Measurements from ENCODE around the gene CACUL1.
"Not testable (repeated sequence)": the region's sequence is repeated elsewhere in the genome, so short reads cannot be mapped to it uniquely, and the experiment has no call there.

Gene CACUL1

DNA sequence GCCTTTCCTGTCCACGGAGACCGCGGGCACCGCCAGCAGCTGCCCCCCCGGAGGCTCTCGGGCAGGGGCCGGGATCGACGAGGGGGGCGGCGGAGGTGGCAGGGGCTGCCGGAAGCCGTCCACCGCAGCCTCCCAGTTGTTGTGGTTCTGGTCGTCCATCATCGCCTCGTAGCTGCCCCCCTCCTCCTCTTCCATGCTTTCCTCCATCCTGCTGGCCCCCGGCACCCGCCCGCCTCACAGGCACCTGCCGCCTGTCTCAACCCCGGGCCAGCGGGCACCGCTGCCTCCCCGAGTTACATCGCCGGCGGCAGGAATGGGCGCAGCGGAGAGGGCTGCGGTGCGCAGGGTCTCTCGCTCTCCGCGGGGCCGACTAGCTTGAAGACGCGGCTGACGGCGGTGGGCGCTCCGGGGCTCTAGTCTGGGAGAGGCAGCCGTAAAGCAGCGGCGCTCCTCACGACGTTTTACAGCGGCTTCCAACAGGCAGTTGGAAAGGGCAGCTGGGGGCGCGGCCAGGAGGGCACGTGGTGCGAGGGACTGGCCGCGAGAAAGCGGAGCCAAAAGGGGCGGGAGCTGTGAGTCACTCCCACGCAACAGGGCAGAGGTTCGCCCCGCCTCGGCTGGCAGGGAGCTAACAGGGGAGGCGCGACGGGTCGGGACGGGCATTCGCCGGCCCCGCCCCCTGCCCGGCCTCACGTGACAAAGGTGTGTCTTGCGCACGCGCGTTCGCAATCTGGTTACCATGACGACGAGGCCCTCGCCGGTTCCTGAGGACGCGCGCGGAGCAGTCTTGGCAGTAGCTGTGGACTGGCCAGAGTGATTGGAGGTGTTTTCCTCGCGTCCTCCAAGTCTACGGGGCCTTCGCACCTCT, at the start of gene CACUL1:
TSS of gene CACUL1 (minus strand) at position 415 of the 868 bp plus-strand sequence. CDS start at position 207, 208 bp downstream.
- TF ChIP-seq, protein P1, sequence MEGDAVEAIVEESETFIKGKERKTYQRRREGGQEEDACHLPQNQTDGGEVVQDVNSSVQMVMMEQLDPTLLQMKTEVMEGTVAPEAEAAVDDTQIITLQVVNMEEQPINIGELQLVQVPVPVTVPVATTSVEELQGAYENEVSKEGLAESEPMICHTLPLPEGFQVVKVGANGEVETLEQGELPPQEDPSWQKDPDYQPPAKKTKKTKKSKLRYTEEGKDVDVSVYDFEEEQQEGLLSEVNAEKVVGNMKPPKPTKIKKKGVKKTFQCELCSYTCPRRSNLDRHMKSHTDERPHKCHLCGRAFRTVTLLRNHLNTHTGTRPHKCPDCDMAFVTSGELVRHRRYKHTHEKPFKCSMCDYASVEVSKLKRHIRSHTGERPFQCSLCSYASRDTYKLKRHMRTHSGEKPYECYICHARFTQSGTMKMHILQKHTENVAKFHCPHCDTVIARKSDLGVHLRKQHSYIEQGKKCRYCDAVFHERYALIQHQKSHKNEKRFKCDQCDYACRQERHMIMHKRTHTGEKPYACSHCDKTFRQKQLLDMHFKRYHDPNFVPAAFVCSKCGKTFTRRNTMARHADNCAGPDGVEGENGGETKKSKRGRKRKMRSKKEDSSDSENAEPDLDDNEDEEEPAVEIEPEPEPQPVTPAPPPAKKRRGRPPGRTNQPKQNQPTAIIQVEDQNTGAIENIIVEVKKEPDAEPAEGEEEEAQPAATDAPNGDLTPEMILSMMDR (IDR thresholded peaks at IDR 0.05; ENCODE audit: low read depth, low read length): no peak
- H3K4me3 ChIP-seq (ENCODE audit: low read depth, low read length): peak within 1 kb of the TSS; percentile 97

DNA sequence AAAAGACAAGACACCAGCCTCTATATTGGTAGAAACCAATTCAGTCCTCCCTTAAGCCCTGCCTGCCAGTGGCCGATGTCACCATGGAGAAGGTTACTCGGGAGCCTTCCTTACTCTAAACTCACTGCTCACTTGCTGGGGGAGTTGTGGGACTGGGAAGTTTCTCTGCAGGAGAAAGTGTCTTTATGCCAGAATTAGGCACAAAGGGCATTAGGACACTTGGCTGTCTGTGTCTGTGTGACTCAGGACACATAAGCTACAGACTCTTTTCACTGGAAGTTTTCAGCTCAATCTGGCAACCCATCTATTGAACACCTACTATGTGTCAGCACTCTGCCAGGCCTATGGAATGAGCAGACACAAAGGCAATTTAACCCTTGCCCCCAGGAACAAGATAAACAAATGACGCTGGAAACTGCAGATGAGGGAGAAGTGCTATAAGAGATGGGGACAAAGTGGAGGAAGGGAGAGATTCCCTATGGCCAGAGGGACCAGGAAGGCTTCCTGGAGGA, 49.5 kb upstream of the CACUL1 start:
- TF ChIP-seq, protein P1 (IDR thresholded peaks at IDR 0.05; ENCODE audit: low read depth, low read length): no peak
- no peak overlapping the region for H3K4me3 ChIP-seq (ENCODE audit: low read depth, low read length)

DNA sequence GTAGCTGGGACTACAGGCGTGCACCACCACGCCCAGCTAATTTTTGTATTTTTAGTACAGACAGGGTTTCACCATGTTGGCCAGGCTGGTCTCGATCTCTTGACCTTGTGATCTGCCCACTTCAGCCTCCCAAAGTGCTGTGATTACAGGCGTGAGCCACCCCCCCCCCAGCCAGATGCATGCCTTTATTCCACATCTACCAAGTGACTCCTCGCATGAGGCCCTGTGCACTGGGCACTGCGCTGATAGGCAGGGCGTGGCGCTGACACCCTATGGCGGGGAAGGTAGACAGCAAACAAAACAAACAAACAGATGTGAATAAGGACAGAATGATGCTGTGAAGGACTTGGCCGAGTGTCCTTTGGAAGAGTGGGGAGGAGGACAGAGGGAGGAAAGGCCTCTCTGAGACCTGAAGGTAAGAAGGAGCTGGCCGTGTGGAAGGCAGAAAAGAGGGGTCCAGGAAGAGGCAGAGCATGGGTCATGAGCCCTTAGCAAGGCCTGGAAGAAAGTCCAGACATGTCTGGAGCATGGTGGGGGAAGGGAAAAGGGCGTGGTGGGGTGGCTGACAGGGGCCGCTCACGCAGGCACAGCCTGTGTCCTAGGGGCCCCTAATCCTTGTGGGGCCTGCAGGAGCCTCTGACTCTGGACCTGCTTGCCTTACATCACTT, 47.5 kb upstream of the CACUL1 start:
- TF ChIP-seq, protein P1 (IDR thresholded peaks at IDR 0.05; ENCODE audit: low read depth, low read length): no peak
- H3K4me3 ChIP-seq (ENCODE audit: low read depth, low read length): no peak overlapping the region

DNA sequence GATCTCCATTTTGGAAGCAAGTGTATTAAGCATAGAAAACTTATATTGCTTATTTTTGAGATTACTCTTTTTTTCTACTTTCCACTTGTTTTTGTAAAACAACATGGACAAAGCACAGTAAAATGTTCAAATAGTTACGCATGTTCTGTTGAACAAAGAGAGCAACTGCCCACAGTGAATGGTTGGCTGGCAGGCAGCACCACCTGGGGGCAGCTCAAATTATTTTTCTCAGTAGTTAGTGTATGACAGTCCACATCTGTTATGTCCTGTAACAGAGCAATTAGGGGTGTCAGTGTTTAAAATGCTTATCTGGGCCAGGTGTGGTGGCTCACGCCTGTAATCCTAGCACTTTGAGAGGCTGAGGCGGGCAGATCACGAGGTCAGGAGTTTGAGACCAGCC, 46.1 kb upstream of the CACUL1 start:
- H3K4me3 ChIP-seq (ENCODE audit: low read depth, low read length): no peak overlapping the region
- TF ChIP-seq, protein P1 (IDR thresholded peaks at IDR 0.05; ENCODE audit: low read depth, low read length): no peak

DNA sequence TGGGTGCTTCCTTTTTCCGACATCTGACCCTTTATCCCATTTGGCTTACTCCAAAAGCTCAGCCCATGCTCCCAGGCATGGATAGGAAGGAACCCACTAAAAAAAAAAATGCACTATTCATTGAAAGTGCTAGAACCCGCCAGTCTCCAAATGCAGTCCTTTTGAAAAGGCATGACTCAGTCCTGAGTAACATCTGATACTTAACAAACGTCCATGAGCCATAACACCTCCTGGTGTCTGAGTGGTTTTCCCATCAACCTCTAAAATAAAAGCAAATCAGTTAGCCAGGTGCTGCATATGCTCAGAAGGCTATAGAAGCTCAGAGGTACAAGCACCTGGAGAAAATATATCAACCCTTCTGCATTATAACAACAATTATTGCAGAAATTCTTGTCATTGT, 45.0 kb upstream of the CACUL1 start:
- TF ChIP-seq, protein P1 (IDR thresholded peaks at IDR 0.05; ENCODE audit: low read depth, low read length): no peak
- no peak overlapping the region for H3K4me3 ChIP-seq (ENCODE audit: low read depth, low read length)

DNA sequence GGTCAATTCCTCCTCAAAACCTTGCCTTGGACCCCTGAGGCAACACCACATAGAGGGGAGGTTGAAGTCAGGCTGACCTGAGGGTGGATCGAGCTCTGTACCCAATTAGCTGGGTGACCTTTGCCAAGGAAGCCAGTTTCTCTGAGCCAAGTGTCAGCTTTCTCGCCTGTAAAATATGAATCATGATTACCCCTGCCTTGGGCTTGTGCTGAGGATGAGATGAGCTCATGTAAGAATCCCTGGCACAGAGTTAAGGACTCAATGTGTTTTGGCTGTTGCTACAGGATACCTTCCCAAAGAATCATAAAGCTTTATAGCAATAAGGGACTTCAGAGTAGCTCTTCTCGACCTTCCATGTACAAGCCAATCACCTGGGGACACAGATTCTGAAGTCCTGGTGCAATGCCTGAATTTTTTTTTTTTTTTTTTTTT, 43.5 kb upstream of the CACUL1 start:
- TF ChIP-seq, protein P1 (IDR thresholded peaks at IDR 0.05; ENCODE audit: low read depth, low read length): no peak
- H3K4me3 ChIP-seq (ENCODE audit: low read depth, low read length): no peak overlapping the region

DNA sequence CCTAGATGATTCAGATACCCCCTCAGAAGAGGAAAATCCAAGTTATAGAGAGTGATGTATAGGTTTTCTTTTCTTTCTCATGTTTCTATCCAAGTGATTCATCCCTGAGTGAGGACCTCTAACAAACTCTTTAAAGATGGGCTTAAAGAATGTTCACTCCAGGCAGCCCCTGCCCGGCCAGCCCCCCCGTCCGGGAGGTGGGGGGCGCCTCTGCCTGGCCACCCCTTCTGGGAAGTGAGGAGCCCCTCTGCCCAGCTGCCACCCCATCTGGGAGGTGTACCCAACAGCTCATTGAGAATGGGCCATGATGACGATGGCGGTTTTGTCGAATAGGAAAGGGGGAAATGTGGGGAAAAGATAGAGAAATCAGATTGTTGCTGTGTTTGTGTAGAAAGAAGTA, 40.2 kb upstream of the CACUL1 start:
- not testable (repeated sequence) for H3K4me3 ChIP-seq (ENCODE audit: low read depth, low read length)
